GM19043 (cell line): ENCODE results near the gene FFAR1.
"Not testable (repeated sequence)": the region's sequence is repeated elsewhere in the genome, so short reads cannot be mapped to it uniquely, and the experiment has no call there.

ENCODE experiments used
- ATAC-seq: cut with Tn5 transposase; IDR thresholded peaks from one replicate; pipeline ENCODE4 v1.9.1; 2021; ENCODE audit warnings: low read depth; ENCODE audit not compliant: unreplicated experiment

Gene FFAR1

DNA sequence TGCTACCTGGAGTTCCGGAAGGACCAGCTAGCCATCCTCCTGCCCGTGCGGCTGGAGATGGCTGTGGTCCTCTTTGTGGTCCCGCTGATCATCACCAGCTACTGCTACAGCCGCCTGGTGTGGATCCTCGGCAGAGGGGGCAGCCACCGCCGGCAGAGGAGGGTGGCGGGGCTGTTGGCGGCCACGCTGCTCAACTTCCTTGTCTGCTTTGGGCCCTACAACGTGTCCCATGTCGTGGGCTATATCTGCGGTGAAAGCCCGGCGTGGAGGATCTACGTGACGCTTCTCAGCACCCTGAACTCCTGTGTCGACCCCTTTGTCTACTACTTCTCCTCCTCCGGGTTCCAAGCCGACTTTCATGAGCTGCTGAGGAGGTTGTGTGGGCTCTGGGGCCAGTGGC lies 11.7 kb downstream of the FFAR1 start:
- ATAC-seq: not testable (repeated sequence)

DNA sequence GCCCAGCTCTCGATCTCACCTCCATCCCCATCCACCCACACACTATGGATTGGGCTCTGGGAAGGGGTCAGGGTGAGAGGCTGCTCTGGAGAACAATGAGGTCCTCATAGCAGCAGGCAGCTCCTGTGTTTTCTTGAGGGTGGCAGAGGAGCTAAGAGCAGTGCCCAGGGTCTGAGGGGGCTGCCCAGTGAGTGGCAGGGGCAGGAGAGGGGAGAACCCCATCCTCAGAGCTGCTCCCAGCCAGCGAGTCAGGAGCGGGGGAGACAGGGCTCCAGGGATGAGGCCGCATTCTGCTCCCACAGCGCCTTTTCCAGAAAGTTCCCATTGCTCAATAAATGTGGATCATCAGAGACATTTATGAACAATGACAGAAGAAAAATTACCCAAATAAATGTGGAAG lies 12.4 kb downstream of the FFAR1 start:
- not testable (repeated sequence) for ATAC-seq

DNA sequence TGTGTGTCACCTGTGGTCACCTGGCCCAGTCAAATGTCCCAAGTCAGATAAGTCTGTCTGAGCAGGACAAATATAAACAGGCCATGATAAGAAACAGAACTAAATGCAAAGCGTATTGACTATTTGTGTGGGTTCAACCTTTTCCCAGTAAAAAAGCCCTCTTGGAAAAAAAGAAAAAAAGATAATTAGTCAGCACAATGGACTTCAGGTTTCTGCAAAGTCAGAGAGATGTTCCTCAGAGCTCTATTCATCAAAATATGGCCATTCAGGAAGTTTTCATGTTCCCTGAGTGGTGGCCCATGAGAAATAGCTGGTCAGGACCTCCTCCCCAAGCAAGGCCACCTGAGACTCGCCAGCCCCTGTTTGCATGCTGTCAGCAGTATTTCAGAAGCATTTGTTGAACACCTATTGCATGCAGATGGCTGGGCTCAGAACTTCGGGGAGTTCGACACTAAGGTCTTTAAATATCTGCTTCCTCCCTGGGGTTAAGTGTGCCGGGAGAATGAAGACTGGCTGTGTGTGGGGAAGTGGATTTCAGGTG lies 13.2 kb downstream of the FFAR1 start:
- ATAC-seq: no peak

DNA sequence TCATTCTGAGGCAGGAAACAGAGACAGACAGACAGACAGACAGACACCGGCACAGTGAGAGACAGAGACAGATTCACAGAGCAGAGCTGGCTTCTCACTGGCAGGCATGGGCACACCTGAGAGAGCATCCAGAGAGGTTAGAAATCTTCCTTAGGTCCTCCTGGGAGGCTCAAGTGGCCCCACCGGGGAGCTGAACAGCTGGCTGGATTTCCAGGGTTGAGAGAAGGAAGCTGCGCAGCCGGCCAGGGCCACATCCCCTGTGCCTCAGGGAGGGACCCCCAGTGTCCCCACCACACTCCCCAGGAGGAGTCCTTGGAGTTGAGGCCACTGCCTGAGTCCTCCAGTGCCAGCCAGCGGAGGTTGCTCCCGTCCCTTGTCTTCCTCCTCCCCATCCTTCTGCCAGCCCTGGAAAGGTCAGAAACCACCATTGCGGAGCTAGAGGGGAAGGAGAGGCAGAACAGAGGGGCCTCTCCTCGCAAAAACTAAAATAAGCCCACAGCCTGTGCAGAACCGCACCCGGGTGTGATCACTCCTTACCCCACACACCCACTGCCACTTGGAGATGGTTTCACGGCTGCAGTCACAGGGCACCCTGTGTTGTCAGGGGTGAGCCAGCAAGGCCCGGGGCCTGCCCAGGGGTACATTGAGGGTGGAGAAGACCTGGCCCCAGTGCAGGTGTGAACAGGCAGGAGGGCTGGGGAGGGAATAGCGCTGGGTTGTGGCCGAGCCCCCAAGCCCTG lies 14.7 kb downstream of the FFAR1 start:
- ATAC-seq: no peak

DNA sequence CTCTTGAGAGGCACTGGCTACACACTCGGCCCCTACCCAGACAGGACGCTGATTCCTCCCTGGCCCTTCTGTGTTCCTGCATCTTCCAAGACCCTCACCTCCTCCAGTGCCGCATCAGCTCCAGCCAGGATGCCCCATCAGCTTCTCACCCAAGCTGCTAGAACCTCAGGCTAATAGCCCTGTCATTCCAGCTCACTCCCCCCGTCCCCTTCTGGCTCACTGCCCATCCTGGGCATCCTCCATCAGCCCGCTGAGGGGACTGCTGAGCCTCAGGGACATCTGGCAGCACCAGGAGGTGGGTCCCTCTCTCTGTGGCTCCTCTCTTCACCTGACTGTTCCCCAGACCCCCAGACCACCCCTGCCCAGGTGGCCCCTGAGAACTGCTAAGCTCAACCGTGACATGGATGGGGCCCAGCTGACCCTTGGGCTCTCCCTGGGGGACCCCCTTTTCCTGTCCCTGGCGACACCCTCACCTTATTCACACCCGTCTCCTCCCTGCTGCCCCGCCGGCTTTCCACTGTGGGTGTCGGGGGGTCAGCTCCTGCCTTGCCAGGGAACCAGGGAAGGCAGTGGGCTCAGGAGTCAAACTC lies 15.4 kb downstream of the FFAR1 start:
- ATAC-seq: no peak

DNA sequence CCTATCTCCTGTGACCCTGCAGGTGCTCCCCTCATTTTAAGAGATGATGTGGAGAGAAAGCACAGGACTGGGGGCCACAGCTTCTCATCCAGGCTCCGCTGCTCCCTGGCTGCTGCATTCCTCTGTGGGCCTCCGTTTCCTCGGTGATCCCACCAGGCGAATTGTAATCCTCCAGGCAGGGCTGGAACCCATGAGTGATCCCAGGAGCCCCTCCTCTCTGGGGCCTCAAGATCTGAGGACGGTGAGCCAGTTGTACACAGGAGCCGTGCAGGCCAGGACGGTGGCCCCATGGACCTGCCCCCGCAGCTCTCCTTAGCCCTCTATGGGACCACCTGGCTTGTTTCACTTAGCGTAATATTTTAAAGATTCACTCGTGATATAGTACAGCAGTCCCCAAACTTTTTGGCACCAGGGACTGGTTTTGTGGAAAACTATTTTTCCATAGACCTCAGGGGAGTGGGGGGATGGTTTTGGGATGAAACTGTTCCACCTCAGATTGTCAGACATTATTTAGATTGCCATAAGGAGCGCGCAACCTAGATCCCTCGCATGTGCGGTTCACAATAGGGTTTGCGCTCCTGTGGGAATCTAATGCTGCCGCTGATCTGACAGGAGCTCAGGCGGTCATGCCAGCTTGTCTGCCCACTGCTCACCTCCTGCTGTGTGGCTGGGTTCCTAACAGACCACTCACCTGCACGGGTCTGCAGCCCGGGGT lies 16.2 kb downstream of the FFAR1 start:
- no peak for ATAC-seq

DNA sequence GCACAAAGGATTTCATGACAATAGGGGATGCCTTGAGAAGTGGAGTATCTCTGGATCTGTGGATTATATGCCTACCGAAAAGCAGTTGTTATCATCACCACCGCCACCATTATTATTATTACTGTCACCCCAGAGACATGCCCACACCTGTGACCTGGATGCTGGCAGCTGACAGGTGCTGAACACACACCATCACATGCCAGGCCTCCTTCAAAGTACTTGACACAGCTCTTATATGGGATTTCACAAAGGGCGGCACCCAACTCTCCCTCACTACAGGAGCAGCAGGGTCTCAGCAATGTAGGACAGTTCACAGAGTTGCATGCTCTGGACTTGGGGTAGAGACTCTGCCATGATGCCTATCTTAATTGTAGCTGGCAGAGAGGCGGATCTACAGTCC lies 17.6 kb downstream of the FFAR1 start:
- ATAC-seq: no peak

DNA sequence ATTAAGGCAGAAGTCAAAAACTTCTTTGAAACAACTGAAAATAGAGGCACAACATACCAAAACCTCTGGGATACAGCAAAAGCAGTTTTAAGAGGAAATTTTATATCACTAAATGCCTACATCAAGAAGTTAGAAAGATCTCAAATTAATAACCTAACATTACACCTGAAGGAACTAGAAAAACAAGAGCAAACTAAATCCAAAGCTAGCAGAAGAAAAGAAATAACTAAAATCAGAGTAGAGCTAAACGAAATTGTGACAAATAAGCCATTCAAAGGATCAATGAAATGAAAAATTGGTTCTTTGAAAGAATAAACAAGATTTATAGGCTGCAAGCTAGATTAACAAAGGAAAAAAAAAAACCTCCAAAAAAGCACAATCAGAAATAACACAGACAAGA lies 20.7 kb downstream of the FFAR1 start:
- no peak for ATAC-seq

DNA sequence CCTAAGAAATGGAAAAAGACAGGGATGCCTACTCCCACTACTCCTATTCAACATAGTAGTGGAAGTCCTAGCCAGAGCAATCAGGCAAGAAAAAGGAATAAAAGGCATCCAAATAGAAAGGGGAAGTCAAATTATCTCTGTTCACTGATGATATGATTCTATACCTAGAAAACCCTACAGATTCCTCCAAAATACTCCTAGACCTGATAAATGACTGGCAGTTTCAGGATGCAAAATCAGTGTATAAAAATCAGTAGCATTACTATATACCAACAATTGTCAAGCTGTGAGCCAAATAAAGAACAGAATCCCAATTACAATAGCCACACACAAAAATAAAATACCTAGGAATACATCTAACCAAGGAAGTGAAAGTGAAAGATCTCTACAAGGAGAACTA lies 21.8 kb downstream of the FFAR1 start:
- no peak for ATAC-seq

DNA sequence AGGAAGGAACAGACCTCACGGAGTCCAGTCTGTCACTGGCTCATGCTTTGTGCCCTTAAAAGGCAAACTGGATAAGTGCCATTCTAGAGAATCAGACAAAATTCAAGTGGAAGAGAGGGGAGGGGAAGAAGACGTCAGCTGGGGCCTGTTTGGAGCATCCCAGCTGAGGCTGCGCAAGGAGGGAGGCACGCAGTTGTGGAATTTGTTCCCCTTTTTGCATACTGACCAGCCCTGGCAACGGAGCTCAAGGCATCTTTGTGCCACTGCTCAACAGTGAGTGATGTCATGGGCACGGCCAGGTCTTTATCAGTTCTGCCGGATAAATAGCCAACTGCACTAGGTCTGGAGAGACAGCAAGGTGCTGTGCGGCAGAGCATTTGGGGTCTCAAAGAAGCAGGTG lies 23.0 kb downstream of the FFAR1 start, which contains the start of gene GPR42:
Gene GPR42 (plus strand): TSS at position 347 of the 400 bp plus-strand sequence. CDS start 292 bp downstream, outside the sequence.
- no peak for ATAC-seq

DNA sequence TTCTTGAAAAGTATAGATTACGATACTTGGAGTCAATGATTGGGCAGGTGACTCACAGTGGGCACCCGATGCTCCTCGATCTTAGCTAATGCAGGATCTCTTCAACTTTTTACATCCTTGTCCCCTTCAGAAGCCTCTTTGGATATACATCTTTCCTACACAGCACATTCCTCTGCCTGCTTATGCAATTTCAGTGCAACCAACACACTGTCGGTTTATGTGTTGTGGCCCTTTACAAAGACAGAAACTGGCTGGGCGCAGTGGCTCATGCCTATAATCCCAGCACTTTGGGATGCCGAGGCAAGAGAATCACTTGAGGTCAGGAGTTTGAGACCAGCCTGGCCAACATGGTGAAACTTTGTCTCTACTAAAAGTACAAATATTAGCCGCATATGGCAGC lies 25.8 kb downstream of the FFAR1 start:
- ATAC-seq: no peak

DNA sequence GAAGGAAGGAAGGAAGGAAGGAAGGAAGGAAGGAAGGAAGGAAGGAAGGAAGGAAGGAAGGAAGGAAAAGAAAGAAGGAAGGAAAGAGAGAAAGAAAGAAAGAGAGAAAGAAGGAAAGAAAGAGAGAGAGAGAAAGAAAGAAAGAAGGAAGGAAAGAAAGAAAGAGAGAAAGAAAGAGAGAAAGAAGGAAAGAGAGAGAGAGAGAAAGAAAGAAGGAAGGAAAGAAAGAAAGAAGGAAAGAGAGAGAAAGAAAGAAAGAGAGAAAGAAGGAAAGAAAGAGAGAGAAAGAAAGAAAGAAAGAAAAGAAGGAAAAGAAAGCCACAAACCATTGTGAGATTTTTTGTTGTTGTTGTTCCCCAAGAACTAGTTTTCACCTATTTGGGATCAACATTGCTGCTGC lies 26.3 kb downstream of the FFAR1 start:
- ATAC-seq: not testable (repeated sequence)

DNA sequence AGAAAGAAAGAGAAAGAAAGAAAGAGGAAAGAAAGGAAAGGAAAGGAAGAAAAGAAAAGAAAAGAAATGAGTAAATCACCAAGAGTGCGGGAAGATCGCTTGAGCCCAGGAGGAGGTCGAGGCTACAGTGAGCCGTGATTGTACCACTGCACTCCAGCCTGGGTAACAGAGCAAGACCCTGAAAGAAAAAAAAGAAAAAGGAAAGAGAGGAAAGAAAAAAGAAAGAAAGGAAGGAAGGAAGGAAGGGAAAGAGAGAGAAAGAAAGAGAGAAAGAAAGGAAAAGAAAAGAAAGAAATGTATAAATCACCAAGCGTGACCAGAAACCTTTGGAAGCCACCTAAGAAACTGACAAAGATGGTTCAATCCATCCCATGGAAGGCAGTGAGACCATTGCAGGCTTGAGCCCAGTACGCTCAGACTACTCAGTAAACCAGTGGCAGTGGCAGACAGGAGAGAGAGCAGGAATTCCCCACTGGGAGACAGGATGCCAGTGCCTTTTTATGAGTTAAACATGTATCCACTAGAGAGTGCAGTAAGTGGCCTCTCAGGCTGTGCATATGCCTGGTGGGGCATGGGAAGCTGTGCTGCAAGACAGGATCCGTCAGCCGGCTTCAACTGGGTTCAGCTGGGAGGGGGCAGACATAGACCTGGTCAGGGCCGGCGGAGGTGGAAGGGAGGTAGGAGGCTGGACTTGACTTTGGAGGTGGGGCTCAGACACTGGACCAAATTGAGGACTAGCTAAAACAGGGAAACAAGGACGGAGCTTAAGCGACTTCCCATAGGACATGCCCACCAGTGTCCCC lies 28.0 kb downstream of the FFAR1 start:
- ATAC-seq: no peak

DNA sequence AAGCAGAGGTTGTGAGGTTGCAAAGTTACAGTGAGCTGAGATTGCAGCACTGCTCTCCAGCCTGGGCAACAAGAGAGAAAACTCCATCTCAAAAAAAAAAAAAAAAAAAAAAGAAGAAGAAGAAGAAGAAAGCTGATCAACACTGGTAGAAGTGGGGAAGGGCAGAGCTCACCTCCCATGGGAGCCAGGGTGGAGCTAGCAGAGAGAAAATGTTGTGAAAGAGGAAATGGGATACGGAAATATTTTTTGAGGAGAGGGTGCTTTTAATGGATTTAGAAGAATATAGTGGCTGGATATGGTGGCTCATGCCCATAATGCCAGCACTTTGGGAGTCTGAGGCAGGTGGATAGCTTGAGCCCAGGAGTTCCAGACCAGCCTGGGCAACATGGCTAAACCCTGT lies 30.0 kb downstream of the FFAR1 start:
- ATAC-seq: no peak

DNA sequence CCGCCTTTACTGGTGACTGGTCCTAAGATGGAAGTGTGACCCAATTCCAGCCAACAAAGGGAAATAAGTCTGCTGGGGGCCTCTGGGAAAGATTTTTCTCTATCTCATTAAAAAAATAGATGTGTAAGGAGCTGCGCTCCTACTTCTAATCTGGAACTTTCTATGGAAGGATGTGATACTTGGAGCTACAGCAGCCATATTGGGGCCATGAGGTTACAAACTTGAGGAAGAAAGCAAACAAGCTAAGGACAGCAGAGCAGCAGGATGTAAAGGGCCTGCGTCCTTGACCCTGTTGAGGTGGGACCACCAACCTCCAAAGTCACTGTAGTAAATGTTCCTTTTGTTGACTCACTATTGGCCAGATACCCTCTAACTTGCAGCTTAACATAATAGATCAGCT lies 30.7 kb downstream of the FFAR1 start:
- no peak for ATAC-seq

DNA sequence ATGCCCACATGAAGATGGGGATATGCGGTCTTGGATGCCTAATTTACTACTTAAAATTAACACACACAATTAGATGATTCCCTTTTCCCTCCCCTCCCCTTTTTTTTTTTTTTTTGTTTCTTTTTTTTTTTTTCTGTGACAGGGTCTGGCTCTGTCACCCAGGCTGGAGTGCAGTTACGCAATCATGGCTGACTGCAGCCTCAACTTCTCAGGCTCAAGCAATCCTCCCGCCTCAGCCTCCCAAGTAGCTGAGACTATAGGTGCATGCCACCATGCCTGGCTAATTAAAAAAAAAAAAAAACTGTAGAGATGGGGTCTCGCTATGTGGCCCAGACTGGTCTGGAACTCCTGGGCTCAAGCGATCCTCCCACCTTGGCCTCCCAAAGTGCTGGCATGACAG lies 31.8 kb downstream of the FFAR1 start:
- ATAC-seq: not testable (repeated sequence)

DNA sequence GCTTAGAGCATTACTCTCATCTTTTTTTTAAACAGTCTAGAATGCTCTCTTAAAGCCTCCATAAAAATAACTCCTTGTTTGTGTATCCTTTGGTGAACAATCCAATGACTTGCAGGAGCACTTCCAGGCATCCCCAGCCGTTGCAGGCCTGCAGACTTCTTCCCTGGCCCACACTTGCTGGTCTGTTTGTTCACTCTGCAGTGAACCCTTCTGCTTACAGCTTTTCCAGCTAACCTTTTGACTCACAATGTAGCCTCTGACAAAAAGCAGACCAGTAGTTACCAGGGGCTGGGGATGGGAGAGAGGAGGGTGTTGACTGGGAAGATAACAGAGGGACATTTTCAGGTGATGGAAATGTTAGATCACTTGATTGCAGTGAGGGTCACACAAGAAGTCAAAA lies 32.3 kb downstream of the FFAR1 start:
- ATAC-seq: no peak

DNA sequence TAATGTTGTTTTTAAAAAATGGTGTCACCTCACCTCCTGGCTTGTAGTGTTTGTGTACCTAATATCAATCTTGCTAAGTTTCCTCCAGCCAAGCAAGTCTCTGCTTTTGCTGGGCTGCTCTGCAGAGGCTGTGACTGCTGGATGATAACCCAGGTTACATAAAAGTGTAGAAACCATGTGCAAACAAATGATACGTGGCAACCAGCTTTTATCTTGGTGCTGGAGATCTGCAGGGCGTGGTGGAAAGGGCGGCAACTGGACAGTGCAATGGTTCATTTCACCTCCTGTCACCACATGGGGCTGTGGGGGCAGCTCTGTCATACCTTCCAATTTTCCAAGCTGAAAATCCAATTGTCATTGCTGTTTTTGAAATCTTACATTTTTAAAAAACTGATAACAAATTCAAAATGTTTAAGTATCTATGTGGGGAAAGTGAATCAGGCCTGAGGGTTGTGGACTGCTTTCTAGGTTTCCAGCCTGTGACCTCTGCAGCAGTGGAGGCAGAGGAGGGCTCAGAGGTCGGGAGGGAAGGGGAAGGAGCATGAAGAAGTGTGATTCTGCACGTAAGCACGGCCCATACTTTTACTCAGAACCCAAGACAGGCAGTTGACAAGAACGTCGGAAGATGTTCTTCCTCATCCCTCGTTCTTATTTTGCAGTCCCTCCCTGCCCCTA lies 32.9 kb downstream of the FFAR1 start:
- ATAC-seq: no peak

DNA sequence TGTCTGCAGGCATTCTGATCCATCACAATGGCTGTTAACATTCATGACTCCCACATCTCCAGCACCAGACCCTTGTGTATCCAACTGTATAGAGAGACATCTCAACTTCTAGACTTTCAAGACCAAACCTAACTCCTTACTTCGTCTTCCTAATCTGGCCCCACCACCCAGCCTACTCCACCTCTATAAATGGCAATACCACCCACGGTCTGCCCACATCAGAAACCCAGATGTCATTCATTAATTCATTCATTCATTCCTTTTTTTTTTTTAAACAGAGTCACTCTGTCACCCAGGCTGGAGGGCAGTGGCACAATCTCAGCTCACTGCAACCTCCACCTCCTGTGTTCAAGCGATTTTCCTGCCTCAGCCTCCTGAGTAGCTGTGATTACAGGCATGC lies 33.6 kb downstream of the FFAR1 start:
- ATAC-seq: no peak

DNA sequence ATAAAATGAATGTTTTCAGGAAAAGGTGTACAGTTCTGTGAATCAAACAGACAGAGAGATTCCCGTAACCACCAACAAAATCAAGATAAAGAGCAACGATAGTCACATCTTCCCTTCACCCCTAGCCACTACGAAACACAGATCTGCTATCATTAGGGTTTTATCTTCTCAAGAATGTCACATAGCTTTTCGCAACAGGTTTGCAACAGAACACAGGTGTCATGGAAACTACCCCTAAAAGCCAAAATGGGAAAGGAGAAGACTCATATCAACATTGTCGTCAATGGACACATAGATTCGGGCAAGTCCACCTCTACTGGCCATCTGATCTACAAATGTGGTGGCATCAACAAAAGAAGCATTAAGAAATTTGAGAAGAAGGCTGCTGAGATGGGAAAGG lies 34.2 kb downstream of the FFAR1 start:
- ATAC-seq: no peak
